ENCODE results near the gene ANO2.

The ANO2 gene

DNA sequence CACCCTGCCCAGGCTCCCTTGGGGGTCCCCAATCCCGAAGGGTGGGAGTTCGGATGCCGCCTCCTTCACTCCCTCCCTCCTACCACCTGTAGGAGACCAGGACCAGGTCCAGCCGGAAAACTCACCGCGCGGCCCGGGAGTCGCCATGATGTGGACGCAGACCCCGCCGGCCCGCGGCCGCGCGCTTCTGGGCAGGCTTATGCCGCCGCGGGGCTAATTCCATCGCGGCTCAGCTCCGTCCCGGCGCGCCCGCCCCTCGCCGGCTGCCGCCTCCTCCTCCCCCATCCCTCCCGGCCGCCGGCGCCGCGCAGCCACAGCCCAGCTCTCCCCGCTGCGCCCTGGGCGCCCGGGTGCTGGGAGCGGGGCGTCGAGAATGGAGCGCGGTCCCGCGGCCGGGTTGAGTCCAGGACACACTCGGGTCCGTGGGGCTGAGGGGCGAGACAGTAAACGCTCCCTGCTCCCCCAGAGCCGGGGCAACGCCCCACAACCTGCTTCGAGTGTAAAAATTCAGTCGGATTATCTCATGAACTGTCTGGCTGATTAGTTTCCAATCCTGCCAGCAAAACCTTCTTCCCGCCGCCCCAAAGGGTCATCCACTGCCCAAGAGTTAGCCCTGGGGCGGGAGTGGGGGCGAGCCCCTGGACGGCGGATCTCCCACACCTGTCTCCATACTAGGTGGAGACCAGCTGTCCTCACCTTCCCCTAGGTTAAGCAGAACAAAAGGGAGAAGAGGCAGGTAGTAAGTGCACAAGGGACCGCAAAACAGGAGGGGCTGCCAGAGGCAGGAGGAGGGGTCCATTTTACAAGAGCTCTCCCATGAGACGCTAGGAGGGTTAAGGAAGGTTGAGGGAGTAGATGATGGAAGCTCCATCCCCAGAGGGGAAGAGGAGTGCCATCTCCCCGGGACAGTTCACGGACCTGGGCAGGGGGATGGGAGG lies at the start of gene ANO2:
Gene ANO2, minus strand, starts transcription at position 189 of the 938 bp plus-strand sequence. Its CDS starts 42 bp downstream, at position 147.
- no peak for DNase-seq (ENCODE audit: low read depth)
- no peak within 1 kb of the TSS for H3K4me3 ChIP-seq (ENCODE audit: low read depth, low read length)
- no peak for TF ChIP-seq MYC (IDR thresholded peaks at IDR 0.05; ENCODE audit: low read depth, low read length)
- TF ChIP-seq, protein P1, sequence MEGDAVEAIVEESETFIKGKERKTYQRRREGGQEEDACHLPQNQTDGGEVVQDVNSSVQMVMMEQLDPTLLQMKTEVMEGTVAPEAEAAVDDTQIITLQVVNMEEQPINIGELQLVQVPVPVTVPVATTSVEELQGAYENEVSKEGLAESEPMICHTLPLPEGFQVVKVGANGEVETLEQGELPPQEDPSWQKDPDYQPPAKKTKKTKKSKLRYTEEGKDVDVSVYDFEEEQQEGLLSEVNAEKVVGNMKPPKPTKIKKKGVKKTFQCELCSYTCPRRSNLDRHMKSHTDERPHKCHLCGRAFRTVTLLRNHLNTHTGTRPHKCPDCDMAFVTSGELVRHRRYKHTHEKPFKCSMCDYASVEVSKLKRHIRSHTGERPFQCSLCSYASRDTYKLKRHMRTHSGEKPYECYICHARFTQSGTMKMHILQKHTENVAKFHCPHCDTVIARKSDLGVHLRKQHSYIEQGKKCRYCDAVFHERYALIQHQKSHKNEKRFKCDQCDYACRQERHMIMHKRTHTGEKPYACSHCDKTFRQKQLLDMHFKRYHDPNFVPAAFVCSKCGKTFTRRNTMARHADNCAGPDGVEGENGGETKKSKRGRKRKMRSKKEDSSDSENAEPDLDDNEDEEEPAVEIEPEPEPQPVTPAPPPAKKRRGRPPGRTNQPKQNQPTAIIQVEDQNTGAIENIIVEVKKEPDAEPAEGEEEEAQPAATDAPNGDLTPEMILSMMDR (IDR thresholded peaks at IDR 0.05; ENCODE audit: low read depth, low read length): no peak
- no peak for TF ChIP-seq POLR2A (IDR thresholded peaks at IDR 0.05; ENCODE audit: extremely low read depth, insufficient read length)
- TF ChIP-seq, protein P2, sequence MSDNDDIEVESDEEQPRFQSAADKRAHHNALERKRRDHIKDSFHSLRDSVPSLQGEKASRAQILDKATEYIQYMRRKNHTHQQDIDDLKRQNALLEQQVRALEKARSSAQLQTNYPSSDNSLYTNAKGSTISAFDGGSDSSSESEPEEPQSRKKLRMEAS (IDR thresholded peaks at IDR 0.05; ENCODE audit: low read depth, low read length): no peak

DNA sequence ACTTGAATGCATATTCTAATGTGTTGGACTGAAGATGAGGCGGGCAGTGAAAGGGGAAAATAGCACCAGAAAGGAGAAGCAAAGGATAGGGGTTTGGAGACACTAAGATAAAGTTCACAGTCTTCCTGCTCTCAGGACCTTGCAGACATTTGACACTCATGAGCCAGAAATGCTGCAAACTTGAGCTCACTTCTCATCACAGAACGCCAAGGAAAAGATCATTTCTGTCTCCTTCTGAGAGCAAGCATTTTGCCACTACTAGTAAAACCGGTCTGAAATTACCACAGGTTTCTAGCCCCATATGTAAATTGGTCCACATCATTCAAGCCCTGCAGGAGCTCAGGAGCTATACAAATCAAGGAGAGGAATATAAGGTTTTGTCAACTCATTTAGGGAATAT lies 44.6 kb upstream of the ANO2 start:
- H3K4me3 ChIP-seq (ENCODE audit: low read depth, low read length): no peak overlapping the region
- no peak for DNase-seq (ENCODE audit: low read depth)
- TF ChIP-seq, protein P2 (IDR thresholded peaks at IDR 0.05; ENCODE audit: low read depth, low read length): no peak
- TF ChIP-seq MYC (IDR thresholded peaks at IDR 0.05; ENCODE audit: low read depth, low read length) (no peak), POLR2A (IDR thresholded peaks at IDR 0.05; ENCODE audit: extremely low read depth, insufficient read length) (no peak)
- TF ChIP-seq, protein P1 (IDR thresholded peaks at IDR 0.05; ENCODE audit: low read depth, low read length): no peak

DNA sequence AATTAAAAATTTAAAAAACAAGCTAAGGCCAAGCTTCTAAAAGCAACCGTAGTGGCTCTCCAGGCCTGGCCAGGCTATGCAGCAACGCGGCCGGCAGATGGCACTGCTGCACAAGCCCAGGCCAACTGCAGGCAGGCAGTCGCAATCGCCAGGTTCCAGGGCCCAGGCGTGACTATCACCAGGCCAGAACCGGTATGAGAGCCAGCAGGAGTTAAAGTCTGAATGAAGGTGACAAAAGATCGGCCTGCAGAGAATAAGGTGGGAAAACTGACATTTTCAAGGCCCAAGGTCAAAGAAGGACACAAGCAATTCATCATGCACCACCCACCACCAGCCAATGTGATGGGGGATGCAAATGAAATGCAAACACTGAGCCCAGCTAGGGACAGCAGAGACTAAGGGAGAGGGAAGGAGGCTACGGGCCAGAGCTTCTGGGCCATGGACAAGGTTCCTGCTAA lies 43.6 kb upstream of the ANO2 start:
- DNase-seq (ENCODE audit: low read depth): peak; percentile 71
- TF ChIP-seq POLR2A (IDR thresholded peaks at IDR 0.05; ENCODE audit: extremely low read depth, insufficient read length): no peak
- TF ChIP-seq, protein P1 (IDR thresholded peaks at IDR 0.05; ENCODE audit: low read depth, low read length): peak; percentile 92
- no peak overlapping the region for H3K4me3 ChIP-seq (ENCODE audit: low read depth, low read length)

DNA sequence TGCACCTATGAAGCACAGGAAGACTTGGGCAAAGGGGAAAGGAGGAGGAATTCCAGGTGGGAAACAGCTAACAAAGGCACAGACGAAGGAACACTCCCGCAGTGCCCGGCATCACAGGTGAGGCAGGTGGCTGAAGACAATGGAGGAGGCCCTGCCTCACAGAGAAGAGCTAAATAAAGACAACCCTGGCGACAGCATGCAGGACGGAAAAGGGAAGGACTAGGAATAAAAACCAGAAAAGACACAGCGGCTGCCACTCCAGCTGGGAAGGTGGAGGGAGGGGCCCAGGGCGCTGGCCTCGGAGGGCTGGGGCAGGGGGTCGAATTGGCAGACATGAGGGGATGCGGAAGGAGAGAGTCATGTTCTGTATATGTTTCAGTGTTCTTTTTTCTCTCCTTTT lies 43.0 kb upstream of the ANO2 start:
- no peak for DNase-seq (ENCODE audit: low read depth)
- H3K4me3 ChIP-seq (ENCODE audit: low read depth, low read length): no peak overlapping the region
- TF ChIP-seq, protein P1 (IDR thresholded peaks at IDR 0.05; ENCODE audit: low read depth, low read length): no peak
- TF ChIP-seq POLR2A (IDR thresholded peaks at IDR 0.05; ENCODE audit: extremely low read depth, insufficient read length): no peak
- TF ChIP-seq, protein P2 (IDR thresholded peaks at IDR 0.05; ENCODE audit: low read depth, low read length): no peak
- TF ChIP-seq MYC (IDR thresholded peaks at IDR 0.05; ENCODE audit: low read depth, low read length): no peak

DNA sequence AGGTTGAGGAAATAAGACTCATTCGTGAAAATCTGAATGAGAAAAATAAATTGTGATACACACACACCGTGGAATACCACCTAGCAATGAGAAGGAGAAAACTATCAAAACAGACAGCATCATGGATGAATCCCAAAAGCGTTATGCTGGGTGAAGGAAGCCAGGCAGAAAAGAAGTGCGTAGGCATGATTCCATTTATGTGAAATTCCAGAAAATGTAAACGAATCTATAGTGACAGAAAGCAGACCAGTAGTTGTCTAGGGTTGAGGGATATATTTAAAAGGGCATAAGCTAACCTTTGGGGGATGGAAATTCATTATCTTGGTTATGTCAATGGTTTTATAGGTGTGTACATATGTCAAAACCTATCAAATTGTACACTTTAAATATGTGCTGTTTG lies 42.5 kb upstream of the ANO2 start:
- TF ChIP-seq, protein P2 (IDR thresholded peaks at IDR 0.05; ENCODE audit: low read depth, low read length): no peak
- no peak for TF ChIP-seq MYC (IDR thresholded peaks at IDR 0.05; ENCODE audit: low read depth, low read length)
- TF ChIP-seq, protein P1 (IDR thresholded peaks at IDR 0.05; ENCODE audit: low read depth, low read length): no peak
- TF ChIP-seq POLR2A (IDR thresholded peaks at IDR 0.05; ENCODE audit: extremely low read depth, insufficient read length): no peak

More for the DNA sequence above, 42.5 kb upstream of the ANO2 start:
- no peak for DNase-seq (ENCODE audit: low read depth)
- H3K4me3 ChIP-seq (ENCODE audit: low read depth, low read length): no peak overlapping the region

All from NB4 (cell line).